Measurements from ENCODE around the gene LRRK2. TPM values are rescaled to one million over a fixed set of nuclear protein-coding genes. Genes with fewer than 3 reads are reported as not detected.
"Not testable (repeated sequence)": the region's sequence is repeated elsewhere in the genome, so short reads cannot be mapped to it uniquely, and the experiment has no call there.

Gene LRRK2
- total RNA-seq, 2 donors from 2014 or later: 8.2 to 13.7 TPM

- Histone ChIP-seq H3K9me3 (no peaks in the 10 kb centered on the region), H3K36me3 (replicated peaks in 1 of 2; ENCODE audit: insufficient read depth in 1 of 2, low read depth in 2 of 2) (no peaks in the 10 kb centered on the region), H3K27ac (no peak overlapping the region), H3K4me1 (peaks cover 8% of the 10 kb centered on the region), H3K27me3 (no peaks in the 10 kb centered on the region), H3K4me3 (no peak overlapping the region)
- WGBS, 2 donors: 52 to 65% methylated on average over 1 of the region's 1 CpG
- no peak for ATAC-seq
- DNase-seq: no peak
- TF ChIP-seq CTCF (IDR thresholded peaks at IDR 0.05) (no peak), POLR2A (IDR thresholded peaks at IDR 0.05) (no peak)
- intact Hi-C loops (cut with DNase I): no loop called here
Observed at GRCh38 chr12:40378691-40379090, 153.9 kb downstream of the LRRK2 start.

- no peaks in the 10 kb centered on the region for H3K9me3 ChIP-seq
- no peaks in the 10 kb centered on the region for H3K27me3 ChIP-seq
- ATAC-seq: no peak
- no peak overlapping the region for H3K4me3 ChIP-seq
- no peak overlapping the region for H3K27ac ChIP-seq
- H3K36me3 ChIP-seq (replicated peaks in 1 of 2; ENCODE audit: insufficient read depth in 1 of 2, low read depth in 2 of 2): no peaks in the 10 kb centered on the region
- H3K4me1 ChIP-seq: peaks cover 5% of the 10 kb centered on the region
- WGBS, 2 donors: 23 to 24% methylated on average over 1 of the region's 1 CpG
- TF ChIP-seq CTCF (IDR thresholded peaks at IDR 0.05) (no peak), POLR2A (IDR thresholded peaks at IDR 0.05) (no peak)
- intact Hi-C loops (cut with DNase I): no loop called here
- DNase-seq: no peak
Observed at GRCh38 chr12:40382217-40382616, 157.4 kb downstream of the LRRK2 start.

GRCh38 chr12:40387279-40387678 is 162.5 kb downstream of the LRRK2 start:
- H3K4me3 ChIP-seq; ATAC-seq; H3K27me3 ChIP-seq; intact Hi-C loops (cut with DNase I); H3K36me3 ChIP-seq (replicated peaks in 1 of 2; ENCODE audit: insufficient read depth in 1 of 2, low read depth in 2 of 2); H3K4me1 ChIP-seq; H3K27ac ChIP-seq; DNase-seq; H3K9me3 ChIP-seq: not testable (repeated sequence)
- WGBS, 2 donors: 36 to 43% methylated on average over 3 of the region's 3 CpGs

- TF ChIP-seq CTCF (IDR thresholded peaks at IDR 0.05) (no peak), POLR2A (IDR thresholded peaks at IDR 0.05) (no peak)
- intact Hi-C loops (cut with DNase I): no loop called here
Observed at GRCh38 chr12:40390980-40391379, 166.2 kb downstream of the LRRK2 start.

GRCh38 chr12:40393026-40393425 is 168.2 kb downstream of the LRRK2 start:
- Histone ChIP-seq H3K4me1 (no peaks in the 10 kb centered on the region), H3K27me3 (no peaks in the 10 kb centered on the region), H3K36me3 (replicated peaks in 1 of 2; ENCODE audit: insufficient read depth in 1 of 2, low read depth in 2 of 2) (no peaks in the 10 kb centered on the region), H3K9me3 (no peaks in the 10 kb centered on the region), H3K4me3 (no peak overlapping the region), H3K27ac (no peak overlapping the region)
- TF ChIP-seq POLR2A (IDR thresholded peaks at IDR 0.05): no peak
- no peak for TF ChIP-seq CTCF (IDR thresholded peaks at IDR 0.05)
- intact Hi-C loops (cut with DNase I): no loop called here
- DNase-seq (no peak), ATAC-seq (no peak)

More at GRCh38 chr12:40390980-40391379, 166.2 kb downstream of the LRRK2 start:
- Histone ChIP-seq H3K9me3 (no peaks in the 10 kb centered on the region), H3K4me3 (no peak overlapping the region), H3K27me3 (no peaks in the 10 kb centered on the region), H3K36me3 (replicated peaks in 1 of 2; ENCODE audit: insufficient read depth in 1 of 2, low read depth in 2 of 2) (no peaks in the 10 kb centered on the region), H3K4me1 (no peaks in the 10 kb centered on the region), H3K27ac (no peak overlapping the region)
- ATAC-seq (no peak), DNase-seq (no peak)
- WGBS, 2 donors: 35 to 41% methylated on average over 2 of the region's 2 CpGs

All from body of pancreas (tissue), 4 donors.